Stimulated activated CD8-positive, alpha-beta memory T cell treated with anti-CD3 and anti-CD28 coated beads, Interleukin-12 subunit alpha, Interleukin-12 subunit beta, amount 100 ng/mL, for 24 hours (primary cell): Measurements from ENCODE around the gene SLC16A10.

Source experiments
- DNase-seq: peaks from one replicate; pipeline ENCODE4 v3.0.0-alpha.2; 2020; ENCODE audit errors: extremely low read depth

SLC16A10 gene

GRCh38 chr6:111259089-111259831, 172.0 kb downstream of the SLC16A10 start:
- DNase-seq: peak; percentile 98

DNA sequence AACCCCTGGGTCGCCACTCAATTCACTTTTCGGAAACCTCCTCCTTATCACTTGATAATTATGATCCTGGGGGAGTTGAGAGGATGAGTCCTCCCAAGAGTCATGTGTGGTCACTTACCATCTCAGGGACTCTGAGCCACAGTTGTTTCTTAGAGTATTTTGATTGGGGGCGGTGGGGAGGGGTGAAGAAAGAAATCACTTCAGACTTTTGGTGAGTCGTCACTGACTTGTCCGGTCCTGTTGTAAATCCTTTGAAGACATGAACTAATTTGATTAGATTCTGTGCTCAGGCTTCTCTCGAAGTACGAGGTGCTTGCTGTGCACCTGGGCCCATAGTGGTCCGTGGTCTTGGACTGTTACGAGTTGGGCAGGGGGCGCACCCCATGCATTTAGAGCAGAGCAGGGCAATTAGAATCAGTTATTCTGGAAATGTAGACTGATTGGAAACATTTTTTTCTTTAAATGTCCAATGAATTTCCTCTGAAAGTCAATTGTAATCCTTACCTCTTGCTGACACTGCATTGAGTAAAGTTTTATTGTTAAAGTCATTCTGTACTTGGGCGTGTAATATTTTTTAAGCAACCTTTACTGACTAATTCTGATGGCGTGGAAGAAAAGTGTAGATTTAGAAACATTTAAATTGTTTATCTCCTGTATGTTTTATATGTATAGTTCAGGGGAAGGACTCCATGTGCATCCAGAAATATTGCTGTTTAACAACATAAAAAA, 173.4 kb downstream of the SLC16A10 start:
- no peak for DNase-seq

DNA sequence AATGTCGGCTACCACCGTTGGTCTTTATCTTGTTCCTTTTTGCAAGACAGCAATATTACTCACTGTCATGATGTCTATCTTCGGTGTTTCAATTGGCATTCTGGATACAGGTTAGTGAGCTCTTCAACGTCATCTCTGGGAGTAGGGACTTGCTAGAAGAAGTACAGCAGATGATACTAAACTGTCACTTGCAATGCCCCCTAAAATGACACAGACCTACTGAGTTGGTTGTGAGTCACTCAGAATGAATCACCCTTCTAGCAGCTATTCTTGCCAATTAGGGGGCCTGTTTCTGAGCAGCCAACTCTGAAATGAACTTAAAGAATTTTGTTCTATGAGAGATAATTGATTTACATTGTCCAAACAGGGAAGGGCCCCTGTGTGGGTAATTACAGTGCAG, 176.5 kb downstream of the SLC16A10 start:
- no peak for DNase-seq

DNA sequence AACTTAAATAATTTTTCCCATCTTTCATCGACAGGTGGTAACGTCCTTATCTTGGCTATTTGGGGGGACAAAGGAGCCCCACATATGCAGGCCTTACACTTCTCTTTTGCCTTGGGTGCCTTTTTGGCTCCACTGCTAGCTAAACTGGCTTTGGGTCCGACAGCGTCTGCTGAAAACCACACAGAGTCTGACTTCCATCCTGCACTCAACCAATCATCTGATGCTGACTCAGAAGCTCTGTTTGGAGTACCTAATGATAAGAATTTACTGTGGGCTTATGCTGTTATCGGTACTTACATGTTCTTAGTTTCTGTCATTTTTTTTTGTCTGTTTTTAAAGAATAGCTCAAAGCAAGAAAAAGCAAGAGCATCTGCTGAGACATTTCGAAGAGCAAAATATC, 178.5 kb downstream of the SLC16A10 start:
- no peak for DNase-seq

DNA sequence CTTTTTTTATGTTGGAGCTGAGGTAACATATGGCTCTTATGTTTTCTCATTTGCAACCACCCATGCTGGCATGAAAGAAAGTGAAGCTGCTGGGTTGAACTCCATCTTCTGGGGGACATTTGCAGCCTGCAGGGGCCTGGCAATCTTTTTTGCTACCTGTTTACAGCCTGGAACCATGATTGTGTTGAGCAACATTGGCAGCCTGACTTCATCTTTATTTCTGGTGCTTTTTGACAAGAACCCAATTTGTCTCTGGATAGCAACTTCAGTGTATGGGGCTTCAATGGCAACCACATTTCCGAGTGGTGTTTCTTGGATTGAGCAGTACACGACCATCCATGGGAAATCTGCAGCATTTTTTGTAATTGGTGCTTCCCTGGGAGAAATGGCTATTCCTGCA, 179.0 kb downstream of the SLC16A10 start:
- DNase-seq: no peak

DNA sequence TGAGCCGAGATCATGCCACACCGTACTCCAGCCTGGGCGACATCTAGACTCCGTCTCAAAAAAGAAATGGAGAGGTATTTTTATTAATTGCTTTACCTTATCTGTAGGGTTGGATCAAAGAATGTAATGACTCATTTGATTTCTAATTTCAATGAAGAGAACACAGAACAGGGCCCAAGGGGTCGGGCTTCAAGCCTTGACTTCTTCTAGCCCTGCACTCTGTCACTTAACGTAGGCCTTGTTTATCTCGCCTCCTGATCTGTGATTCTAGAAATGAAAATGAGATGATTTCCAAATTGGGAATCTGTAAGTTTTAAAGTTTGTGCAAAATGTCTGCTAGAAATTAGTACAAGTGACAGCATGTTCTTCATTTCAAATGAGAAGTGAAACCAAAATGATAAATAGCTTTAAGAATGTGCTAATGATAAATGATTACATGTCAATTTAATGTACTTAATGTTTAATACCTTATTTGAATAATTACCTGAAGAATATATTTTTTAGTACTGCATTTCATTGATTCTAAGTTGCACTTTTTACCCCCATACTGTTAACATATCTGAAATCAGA, 180.5 kb downstream of the SLC16A10 start:
- no peak for DNase-seq

DNA sequence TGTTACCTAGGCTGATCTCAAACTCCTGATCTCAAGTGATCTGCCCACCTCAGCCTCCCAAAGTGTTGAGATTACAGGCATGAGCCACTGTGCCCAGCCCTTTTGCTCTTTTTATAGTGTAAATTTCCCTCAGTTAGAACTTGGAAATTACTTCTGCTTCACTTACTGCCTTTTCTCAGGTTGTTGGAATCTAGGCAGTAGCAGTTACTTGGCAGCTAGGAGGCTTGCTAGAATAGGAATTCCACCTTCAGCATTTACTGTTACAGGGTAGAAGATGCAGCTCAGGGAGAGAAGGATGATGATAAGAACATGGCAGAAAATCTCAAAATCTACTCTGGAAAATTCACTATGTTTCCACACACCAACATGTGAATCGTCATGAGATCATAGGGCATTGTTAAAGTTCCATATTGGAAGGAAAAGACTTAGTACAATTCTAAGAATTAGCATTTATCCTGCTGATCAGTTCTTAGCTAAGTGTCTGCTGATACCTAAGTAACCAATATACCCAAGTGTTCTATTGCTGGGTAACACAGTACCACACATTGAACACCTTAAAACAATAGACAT, 182.2 kb downstream of the SLC16A10 start:
- no peak for DNase-seq

- DNase-seq: no peak
These were observed 182.8 kb downstream of the SLC16A10 start for GRCh38 chr6:111270121-111270520.

GRCh38 chr6:111274593-111275217, 187.4 kb downstream of the SLC16A10 start:
- no peak for DNase-seq

DNA sequence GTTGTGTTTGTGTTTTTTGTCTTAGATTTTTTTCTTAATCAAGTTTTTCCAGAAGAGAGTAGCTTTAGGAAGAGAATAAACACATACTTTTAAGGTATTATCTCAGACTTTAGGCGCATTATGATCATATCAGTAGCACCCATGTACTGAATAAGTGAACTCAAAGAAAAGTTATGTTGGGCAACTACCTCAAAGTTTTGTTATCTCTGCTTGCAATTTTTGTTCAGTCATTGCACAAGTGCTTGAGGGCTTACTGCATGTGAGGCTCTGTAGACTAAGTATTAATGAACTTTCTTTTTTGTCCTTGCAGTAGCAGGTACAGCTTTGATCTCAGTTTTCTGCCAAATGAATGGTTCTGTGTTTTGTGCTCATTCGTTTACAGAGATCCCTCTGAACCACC, 189.0 kb downstream of the SLC16A10 start:
- no peak for DNase-seq

DNA sequence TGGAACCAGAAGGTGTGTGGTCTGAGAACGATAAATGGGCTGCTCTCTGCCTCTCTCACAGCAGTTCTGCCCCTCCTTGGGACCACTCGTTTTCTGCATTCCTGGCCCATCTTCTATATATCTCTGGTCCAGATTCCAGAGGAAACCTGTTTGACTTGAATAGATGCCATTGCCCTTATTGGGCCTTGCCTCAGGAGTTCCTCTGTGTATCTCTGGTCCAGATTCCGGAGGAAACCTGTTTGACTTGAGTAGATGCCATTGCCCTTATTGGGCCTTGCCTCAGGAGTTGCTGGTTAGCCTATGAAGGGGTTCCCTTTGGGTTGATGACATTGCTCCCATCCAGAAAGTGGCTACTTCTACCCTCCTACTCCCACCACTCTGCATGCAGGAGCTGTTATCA, 189.4 kb downstream of the SLC16A10 start:
- DNase-seq: no peak

- no peak for DNase-seq
These were observed 190.5 kb downstream of the SLC16A10 start for GRCh38 chr6:111277819-111278218.

GRCh38 chr6:111278731-111279130, 191.4 kb downstream of the SLC16A10 start:
- DNase-seq: no peak

- no peak for DNase-seq
These were observed 193.2 kb downstream of the SLC16A10 start for GRCh38 chr6:111280445-111280955.
